Uterus (tissue), 4 donors: ENCODE measurements around the gene TARBP2. TPM values are rescaled to one million over a fixed set of nuclear protein-coding genes. Genes with fewer than 3 reads are reported as not detected.
"Not testable (repeated sequence)": the region's sequence is repeated elsewhere in the genome, so short reads cannot be mapped to it uniquely, and the experiment has no call there.

Experiments
- DNase-seq, 2 donors: peaks; one replicate each; pipeline ENCODE4 v3.0.0-alpha.2; 2019 to 2020
- H3K27ac ChIP-seq, 2 donors: fragments of 200-600 bp; sonication (generic); 1 replicate in 1 of 2; 2 replicates in 1 of 2; pipeline ENCODE4 v1.5.1; 2016 to 2018
- H3K27me3 ChIP-seq, 2 donors: fragments of 200-600 bp; sonication (generic); one replicate each; pipeline ENCODE4 v1.5.1; 2018 to 2019; ENCODE audit warnings: control low read depth in 1 of 2
- H3K36me3 ChIP-seq, 2 donors: fragments of 200-600 bp; sonication (generic); one replicate each; pipeline ENCODE4 v1.5.1; 2019; ENCODE audit warnings: control low read depth in 1 of 2
- H3K4me1 ChIP-seq, 2 donors: fragments of 200-600 bp; sonication (generic); one replicate each; pipeline ENCODE4 v1.5.1; 2018 to 2019; ENCODE audit warnings: control low read depth in 1 of 2
- H3K4me3 ChIP-seq, 2 donors: fragments of 200-600 bp; sonication (generic); 1 replicate in 1 of 2; 2 replicates in 1 of 2; pipeline ENCODE4 v1.5.1; 2018 to 2019; ENCODE audit warnings: mild to moderate bottlenecking in 1 of 2
- H3K9me3 ChIP-seq, 2 donors: fragments of 200-600 bp; sonication (generic); one replicate each; pipeline ENCODE4 v1.5.1; 2019; ENCODE audit warnings: control low read depth in 1 of 2
- POLR2A ChIP-seq, 2 donors: fragments of 450-650 bp; IDR thresholded peaks; one replicate each; pipeline ENCODE4 v1.6.1; 2016; ENCODE audit warnings: antibody characterized with exemption in 2 of 2, mild to moderate bottlenecking in 1 of 2, moderate library complexity in 1 of 2
- intact Hi-C: fragments of 100-400 bp; cut with DNase I; formaldehyde crosslinking; loops from one replicate; pipeline ENCODE4 v1.15.1; 2023; ENCODE audit warnings: low total_unique reads
- total RNA-seq, 4 donors: library from RNA; depleted of rRNA in 3 of 4; stranded (reverse); fragments of >200 nt in 3 of 4; gene quantifications; one replicate each; pipeline versions ENCODE4 v1.1.0 to v1.2.4, GENCODE V29; 2014 to 2023
- TF ChIP-seq, protein P1 (sequence below), 4 experiments: fragments of 200-600 bp in 2 of 4; fragments of 450-650 bp in 2 of 4; sonication (generic) in 2 of 4; IDR thresholded peaks; one replicate each; pipeline ENCODE4 v1.5.1; 2016 to 2019; ENCODE audit warnings: antibody characterized with exemption in 4 of 4, mild to moderate bottlenecking in 2 of 4, moderate library complexity in 1 of 4
- donor health status: DM: yes; HTN: yes; CAD: no.

The TARBP2 gene
- total RNA-seq, 4 donors from 2014 or later = 6.7 to 33.2 (median 19.0) TPM

DNA sequence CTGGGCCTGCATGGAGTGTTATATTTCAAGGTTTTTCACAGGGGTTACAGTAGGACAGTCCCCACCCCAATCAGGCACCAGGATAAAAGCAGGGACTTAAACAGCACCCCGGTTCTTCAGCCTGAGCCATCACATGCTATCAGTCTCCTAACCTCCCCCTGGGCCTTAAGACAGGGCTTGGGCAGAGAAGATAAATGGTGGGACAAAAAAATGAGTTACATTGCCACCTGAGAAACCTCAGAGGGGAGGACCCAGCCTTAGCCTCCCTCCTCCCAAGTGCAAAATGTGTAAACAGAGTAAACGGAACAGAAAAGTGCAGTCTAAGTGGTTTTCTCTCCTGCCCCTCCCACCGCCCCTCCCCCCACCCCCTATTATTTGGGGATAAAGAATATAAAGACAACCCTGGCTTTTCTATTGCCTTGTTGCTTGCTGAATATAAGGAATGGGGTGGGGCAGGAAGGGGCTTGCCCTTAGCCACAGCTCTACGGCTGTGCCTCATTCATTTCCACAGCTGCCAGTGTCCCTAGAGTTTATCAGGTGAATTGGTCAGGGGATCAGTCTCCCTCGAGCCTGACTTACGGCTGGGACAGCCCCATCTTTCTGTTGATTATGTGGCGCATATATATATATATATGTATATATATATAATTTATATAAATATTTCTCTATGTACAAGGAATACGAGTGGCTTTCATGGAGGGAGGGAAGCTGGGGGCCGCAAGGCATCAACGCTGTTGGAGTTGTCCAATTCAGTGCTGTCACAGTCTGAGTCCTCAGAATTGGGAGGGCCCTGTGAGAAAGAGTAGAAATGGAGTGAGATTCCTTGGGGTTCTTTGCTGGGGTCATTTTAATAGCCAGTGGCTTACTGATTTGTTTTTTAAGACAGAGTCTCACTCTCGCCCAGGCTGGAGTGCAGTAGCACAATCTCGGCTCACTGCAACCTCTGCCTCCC lies 20.3 kb upstream of the TARBP2 start:
- TF ChIP-seq POLR2A (IDR thresholded peaks at IDR 0.05) = no peak
- TF ChIP-seq, protein P1, sequence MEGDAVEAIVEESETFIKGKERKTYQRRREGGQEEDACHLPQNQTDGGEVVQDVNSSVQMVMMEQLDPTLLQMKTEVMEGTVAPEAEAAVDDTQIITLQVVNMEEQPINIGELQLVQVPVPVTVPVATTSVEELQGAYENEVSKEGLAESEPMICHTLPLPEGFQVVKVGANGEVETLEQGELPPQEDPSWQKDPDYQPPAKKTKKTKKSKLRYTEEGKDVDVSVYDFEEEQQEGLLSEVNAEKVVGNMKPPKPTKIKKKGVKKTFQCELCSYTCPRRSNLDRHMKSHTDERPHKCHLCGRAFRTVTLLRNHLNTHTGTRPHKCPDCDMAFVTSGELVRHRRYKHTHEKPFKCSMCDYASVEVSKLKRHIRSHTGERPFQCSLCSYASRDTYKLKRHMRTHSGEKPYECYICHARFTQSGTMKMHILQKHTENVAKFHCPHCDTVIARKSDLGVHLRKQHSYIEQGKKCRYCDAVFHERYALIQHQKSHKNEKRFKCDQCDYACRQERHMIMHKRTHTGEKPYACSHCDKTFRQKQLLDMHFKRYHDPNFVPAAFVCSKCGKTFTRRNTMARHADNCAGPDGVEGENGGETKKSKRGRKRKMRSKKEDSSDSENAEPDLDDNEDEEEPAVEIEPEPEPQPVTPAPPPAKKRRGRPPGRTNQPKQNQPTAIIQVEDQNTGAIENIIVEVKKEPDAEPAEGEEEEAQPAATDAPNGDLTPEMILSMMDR (IDR thresholded peaks at IDR 0.05) = no peak
- Histone ChIP-seq H3K4me3 (no peak overlapping the region), H3K9me3 (no peaks in the 10 kb centered on the region), H3K36me3 (no peaks in the 10 kb centered on the region), H3K27me3 (no peaks in the 10 kb centered on the region), H3K4me1 (peaks cover 0 to 4% of the 10 kb centered on the region in 2 donors), H3K27ac (no peak overlapping the region)
- DNase-seq = no peak
- intact Hi-C loops = no loop called here

DNA sequence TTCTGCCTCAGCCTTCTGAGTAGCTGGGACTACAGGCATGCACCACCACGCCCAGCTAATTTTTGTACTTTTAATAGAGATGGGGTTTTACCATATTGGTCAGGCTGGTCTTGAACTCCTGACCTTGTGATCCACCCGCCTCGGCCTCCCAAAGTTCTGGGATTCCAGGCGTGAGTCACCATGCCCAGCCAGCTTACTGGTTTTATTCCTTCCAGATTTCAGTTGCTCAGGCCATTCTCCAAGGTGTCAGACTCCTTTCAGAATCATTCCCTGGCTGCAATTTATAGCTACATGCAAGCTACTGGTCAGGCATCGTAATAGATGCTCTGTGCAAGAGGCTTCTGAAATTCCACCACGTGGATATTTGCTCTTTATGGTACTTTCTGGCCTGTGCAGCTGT lies 19.6 kb upstream of the TARBP2 start:
- H3K4me1 ChIP-seq, H3K27ac ChIP-seq, H3K9me3 ChIP-seq, H3K4me3 ChIP-seq, intact Hi-C loops, H3K36me3 ChIP-seq, H3K27me3 ChIP-seq: not testable (repeated sequence)
- peak in 1 of 2 donors; percentile 17 for DNase-seq

- Histone ChIP-seq H3K4me3 (no peak overlapping the region), H3K4me1 (peaks cover 0 to 4% of the 10 kb centered on the region in 2 donors), H3K27ac (peak overlapping the region in 1 of 2 donors; percentile 20), H3K27me3 (no peaks in the 10 kb centered on the region), H3K36me3 (no peaks in the 10 kb centered on the region), H3K9me3 (no peaks in the 10 kb centered on the region)
- TF ChIP-seq POLR2A (IDR thresholded peaks at IDR 0.05) = no peak
- TF ChIP-seq, protein P1 (IDR thresholded peaks at IDR 0.05) = no peak
- intact Hi-C loops = no loop called here
- DNase-seq = no peak
Measured at GRCh38 chr12:53481939-53482586, 19.0 kb upstream of the TARBP2 start.

- H3K36me3 ChIP-seq = no peaks in the 10 kb centered on the region
- intact Hi-C loops = no loop called here
- no peak overlapping the region for H3K4me3 ChIP-seq
- no peaks in the 10 kb centered on the region for H3K27me3 ChIP-seq
- peak in 1 of 2 donors; percentile 24 for DNase-seq
- no peak for TF ChIP-seq POLR2A (IDR thresholded peaks at IDR 0.05)
- TF ChIP-seq, protein P1 (IDR thresholded peaks at IDR 0.05) = no peak
- peaks cover 0 to 4% of the 10 kb centered on the region in 2 donors for H3K4me1 ChIP-seq
- no peaks in the 10 kb centered on the region for H3K9me3 ChIP-seq
- peak overlapping the region in 1 of 2 donors; percentile 20 for H3K27ac ChIP-seq
Measured at GRCh38 chr12:53482626-53483168, 18.4 kb upstream of the TARBP2 start.

DNA sequence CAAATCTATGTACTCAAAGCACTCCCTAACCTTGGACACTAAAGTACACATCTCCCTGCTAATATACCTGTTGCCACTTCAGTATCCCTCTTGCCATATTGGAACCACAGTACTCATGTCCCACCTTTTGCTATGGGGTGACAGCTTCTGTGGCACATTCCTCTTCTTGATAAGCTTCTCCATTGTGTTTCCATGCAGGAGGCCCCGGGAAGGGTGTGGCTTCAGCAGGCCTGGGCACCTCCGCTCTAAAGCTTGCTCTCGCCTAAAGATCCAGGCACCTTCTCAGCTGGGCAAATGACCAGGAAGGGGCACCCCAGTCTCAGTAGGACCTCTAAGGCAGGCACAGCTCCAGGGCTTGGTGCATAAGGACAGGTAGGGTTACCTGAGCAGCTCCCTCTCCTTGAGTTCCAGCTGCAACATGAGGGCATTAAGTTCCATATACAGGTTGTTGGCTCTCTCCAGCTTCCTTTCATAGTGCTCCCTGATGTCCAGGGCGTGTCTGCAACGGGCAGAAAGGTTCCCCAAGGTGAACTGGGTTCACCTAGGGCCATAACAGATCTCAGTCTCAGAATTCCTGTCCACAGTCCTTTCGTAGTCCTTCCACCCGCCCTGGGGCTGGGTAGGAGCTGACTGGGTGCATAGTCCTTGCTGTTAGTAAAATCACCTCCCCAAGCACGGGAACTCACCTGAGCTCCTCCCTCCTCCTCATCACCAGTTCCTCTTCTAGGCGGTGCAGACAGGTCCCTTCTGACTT lies 17.7 kb upstream of the TARBP2 start:
- Histone ChIP-seq H3K4me1 (peaks cover 0 to 4% of the 10 kb centered on the region in 2 donors), H3K4me3 (no peak overlapping the region), H3K27ac (no peak overlapping the region), H3K9me3 (no peaks in the 10 kb centered on the region), H3K36me3 (no peaks in the 10 kb centered on the region), H3K27me3 (no peaks in the 10 kb centered on the region)
- intact Hi-C loops = no loop called here
- DNase-seq = peak in 1 of 2 donors; percentile 19
- no peak for TF ChIP-seq POLR2A (IDR thresholded peaks at IDR 0.05)
- TF ChIP-seq, protein P1 (IDR thresholded peaks at IDR 0.05) = no peak
